Stimulated activated naive B cell treated with anti-CD40 and anti-IgM and Interleukin-4, amounts not matched to agents 10 μg/mL and 1 μg/mL and 100 μg/mL, for 72 hours (primary cell): ENCODE data around the gene DLG4.

Experiments used
- ATAC-seq, 2 donors: fragments of 150-1000 bp; cut with Tn5 transposase; replicated peaks; 2 replicates each; pipeline ENCODE4 v1.10.0; 2021; ENCODE audit warnings: moderate library complexity in 1 of 2
- DNase-seq: peaks from one replicate; pipeline ENCODE4 v3.0.0; 2021
- H3K27ac Mint-ChIP-seq: one replicate; pipeline ENCODE4 v1.8.0; 2022; ENCODE audit warnings: mild to moderate bottlenecking, mixed read lengths
- H3K27me3 Mint-ChIP-seq, 2 donors: one replicate each; pipeline ENCODE4 v1.8.0; 2022; ENCODE audit warnings: mixed read lengths in 2 of 2
- H3K36me3 Mint-ChIP-seq, 2 donors: one replicate each; pipeline ENCODE4 v1.8.0; 2022; ENCODE audit warnings: mixed read lengths in 2 of 2, mild to moderate bottlenecking in 1 of 2
- H3K4me1 Mint-ChIP-seq, 2 donors: one replicate each; pipeline ENCODE4 v1.8.0; 2022; ENCODE audit warnings: mixed read lengths in 2 of 2, mild to moderate bottlenecking in 1 of 2
- H3K4me3 Mint-ChIP-seq, 2 donors: one replicate each; pipeline ENCODE4 v1.8.0; 2022; ENCODE audit warnings: mild to moderate bottlenecking in 2 of 2, mixed read lengths in 2 of 2, moderate library complexity in 1 of 2
- H3K9me3 Mint-ChIP-seq, 2 donors: one replicate each; pipeline ENCODE4 v1.8.0; 2022; ENCODE audit warnings: mixed read lengths in 2 of 2, mild to moderate bottlenecking in 1 of 2

DLG4 gene

DNA sequence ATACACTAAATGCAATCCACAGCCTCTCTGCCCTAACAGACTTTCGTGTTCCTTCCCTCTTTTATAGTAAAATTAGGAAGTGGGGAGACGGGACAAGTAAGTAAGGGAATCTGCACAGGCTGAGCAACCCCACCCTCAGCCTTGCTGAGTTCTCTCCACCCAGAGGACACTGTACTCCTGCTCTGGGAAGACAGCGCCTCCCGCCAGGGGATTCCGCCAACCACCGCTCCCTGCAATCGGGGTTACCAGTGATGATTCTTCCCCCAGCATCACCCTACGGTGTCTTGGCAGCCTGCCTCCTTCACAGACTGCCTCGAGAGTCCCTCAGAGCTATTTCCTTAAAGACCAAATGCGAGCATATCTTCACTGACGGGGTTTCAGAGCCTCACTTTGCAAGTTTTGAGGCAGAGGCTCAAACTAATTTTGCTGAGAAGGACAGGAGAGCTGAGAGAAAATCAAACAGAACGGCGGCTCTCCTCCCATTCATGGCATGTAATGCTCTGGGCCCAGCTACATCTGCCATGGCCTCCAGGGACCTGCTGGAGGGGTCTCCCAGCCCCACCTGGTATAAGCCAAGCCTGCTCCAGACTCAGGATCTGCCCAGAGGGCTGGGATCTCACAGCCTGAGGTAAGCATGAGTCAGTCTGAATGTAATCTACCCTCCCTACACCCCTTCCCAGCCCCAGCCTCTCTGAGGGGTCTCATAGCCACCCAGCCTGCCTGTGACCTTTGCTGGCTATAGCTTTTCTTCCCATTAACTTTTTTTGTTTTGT is 82.3 kb downstream of the DLG4 start:
- ATAC-seq (no peak), DNase-seq (no peak)
- Mint-ChIP-seq H3K4me1 (peaks cover 11 to 25% of the 10 kb centered on the region in 2 donors), H3K4me3 (no peak overlapping the region), H3K9me3 (no peaks in the 10 kb centered on the region), H3K36me3 (no peaks in the 10 kb centered on the region), H3K27ac (no peak overlapping the region), H3K27me3 (peaks cover 23 to 39% of the 10 kb centered on the region in 2 donors)
